Measurements from ENCODE around the gene LAIR2.
A peak's percentile ranks its signal among the peaks of the same experiment; 100 is the strongest.

The LAIR2 gene

DNA sequence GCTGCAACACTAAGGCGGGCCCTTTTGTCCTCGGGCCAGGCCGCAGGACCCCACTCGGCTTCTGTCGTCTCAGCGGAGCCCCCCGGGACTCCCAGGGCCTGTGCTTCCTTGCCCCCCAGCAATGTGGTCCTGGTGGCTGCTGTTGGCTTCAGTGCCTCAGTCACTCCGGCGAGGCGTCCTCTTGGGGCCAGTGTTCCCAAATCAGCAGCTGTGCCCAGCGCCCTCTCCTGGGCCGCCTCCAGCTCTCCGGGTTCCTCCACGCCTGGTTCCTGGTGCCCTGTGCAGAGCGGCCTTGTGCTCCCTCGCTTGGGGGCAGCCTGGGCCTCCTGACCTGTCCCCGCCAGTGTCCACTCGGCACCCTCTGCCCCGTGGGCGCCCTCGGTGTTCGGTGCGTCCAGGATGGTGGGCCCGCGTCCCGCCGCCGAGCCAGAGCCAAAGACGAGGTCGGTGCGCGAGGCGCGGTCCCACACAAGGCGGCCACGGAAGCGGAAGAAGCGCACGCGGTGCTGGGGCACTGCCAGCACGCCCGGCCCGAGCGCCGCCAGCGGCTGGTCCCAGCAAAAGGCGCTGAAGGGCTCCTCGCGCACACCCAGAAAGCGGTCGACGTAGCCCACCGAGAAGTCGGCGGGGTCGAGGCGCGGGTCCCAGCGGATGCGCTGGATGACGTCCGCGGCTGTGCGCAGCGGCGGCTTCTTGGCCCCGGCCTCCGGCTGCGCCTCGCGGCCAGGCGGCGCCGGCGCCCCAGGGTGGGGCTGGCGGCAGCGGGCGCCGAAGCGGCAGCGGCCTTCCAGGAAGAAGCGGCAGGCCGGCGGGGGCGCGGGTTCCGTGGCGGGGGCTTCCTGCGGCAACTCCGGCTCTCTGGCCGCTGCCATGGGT lies 39.7 kb upstream of the LAIR2 start:
- H3K36me3 ChIP-seq (ENCODE audit: low read length) = 0 out of 2 replicates have a peak, but pooled peaks cover 5% of the 10 kb centered on the region
- H2AFZ ChIP-seq (ENCODE audit: low read depth, low read length, severe bottlenecking) = peak overlapping the region; percentile 19
- H3K27me3 ChIP-seq (ENCODE audit: low read length) = no peaks in the 10 kb centered on the region
- no peaks in the 10 kb centered on the region for H3K79me2 ChIP-seq (ENCODE audit: insufficient read depth, low read length)
- TF ChIP-seq, protein P1, sequence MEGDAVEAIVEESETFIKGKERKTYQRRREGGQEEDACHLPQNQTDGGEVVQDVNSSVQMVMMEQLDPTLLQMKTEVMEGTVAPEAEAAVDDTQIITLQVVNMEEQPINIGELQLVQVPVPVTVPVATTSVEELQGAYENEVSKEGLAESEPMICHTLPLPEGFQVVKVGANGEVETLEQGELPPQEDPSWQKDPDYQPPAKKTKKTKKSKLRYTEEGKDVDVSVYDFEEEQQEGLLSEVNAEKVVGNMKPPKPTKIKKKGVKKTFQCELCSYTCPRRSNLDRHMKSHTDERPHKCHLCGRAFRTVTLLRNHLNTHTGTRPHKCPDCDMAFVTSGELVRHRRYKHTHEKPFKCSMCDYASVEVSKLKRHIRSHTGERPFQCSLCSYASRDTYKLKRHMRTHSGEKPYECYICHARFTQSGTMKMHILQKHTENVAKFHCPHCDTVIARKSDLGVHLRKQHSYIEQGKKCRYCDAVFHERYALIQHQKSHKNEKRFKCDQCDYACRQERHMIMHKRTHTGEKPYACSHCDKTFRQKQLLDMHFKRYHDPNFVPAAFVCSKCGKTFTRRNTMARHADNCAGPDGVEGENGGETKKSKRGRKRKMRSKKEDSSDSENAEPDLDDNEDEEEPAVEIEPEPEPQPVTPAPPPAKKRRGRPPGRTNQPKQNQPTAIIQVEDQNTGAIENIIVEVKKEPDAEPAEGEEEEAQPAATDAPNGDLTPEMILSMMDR (IDR thresholded peaks at IDR 0.05; ENCODE audit: insufficient read depth, low read length, poor library complexity, severe bottlenecking) = no peak
- no peak for TF ChIP-seq EZH2phosphoT487 (conservative IDR thresholded peaks at IDR 0.05; ENCODE audit: low read length)
- peak overlapping the region; percentile 48 for H3K4me3 ChIP-seq (ENCODE audit: insufficient read depth, low read length, poor library complexity, severe bottlenecking)
- H3K27ac ChIP-seq (ENCODE audit: low read depth, low read length) = peak overlapping the region; percentile 81
- H3K9me3 ChIP-seq (ENCODE audit: insufficient read depth, low read length) = no peaks in the 10 kb centered on the region
- peak overlapping the region; percentile 77 for H3K4me2 ChIP-seq (ENCODE audit: low read depth, low read length, poor library complexity, severe bottlenecking)
- H3F3A ChIP-seq (ENCODE audit: insufficient read depth) = peaks cover 24% of the 10 kb centered on the region; the same call in 1 of the 2 replicates
- H3K9me2 ChIP-seq (replicated peaks; ENCODE audit: insufficient read depth, low read length) = no peaks in the 10 kb centered on the region
- peak overlapping the region; percentile 57 for H3K9ac ChIP-seq (ENCODE audit: low read length)
- no peaks in the 10 kb centered on the region; the same call in 1 of the 2 replicates for H4K20me1 ChIP-seq (ENCODE audit: low read depth, low read length)

DNA sequence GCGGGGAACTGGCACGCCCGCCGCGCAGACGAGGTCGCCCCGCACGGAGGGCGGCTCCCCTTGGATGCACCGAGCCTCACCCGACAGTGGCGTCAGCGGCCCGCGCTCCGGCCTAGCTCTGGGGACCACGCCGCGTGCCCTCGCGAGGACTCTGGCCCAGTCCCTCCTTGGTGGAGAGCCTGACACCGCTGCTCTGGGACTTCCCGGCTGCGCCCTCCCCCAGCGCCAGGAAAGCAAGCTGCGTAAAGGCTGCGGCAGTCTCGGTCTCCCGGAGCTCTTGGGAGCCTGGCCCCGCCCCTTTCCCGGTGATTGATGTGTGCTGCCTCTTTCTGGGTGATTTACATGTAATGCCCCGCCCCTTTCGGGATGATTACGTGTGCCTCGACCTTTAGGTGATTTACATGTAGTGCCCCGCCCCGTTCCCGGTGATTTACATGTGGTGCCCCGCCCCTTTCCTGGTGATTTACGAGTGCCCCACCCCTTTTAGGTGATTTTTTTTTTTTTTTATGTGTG lies 39.0 kb upstream of the LAIR2 start, which contains the start of gene LENG9:
TSS of gene LENG9 (minus strand) at position 248 of the 513 bp plus-strand sequence. CDS start 252 bp downstream, outside the sequence.
- Histone ChIP-seq H2AFZ (ENCODE audit: low read depth, low read length, severe bottlenecking) (peak within 1 kb of the TSS; percentile 90), H3K4me3 (ENCODE audit: insufficient read depth, low read length, poor library complexity, severe bottlenecking) (peak within 1 kb of the TSS; percentile 66), H3K9me2 (replicated peaks; ENCODE audit: insufficient read depth, low read length) (no peaks in the 10 kb centered on the region), H3K79me2 (ENCODE audit: insufficient read depth, low read length) (no peaks in the 10 kb centered on the region), H3K27me3 (ENCODE audit: low read length) (no peaks in the 10 kb centered on the region), H3K9ac (ENCODE audit: low read length) (peak within 1 kb of the TSS; percentile 57), H4K20me1 (ENCODE audit: low read depth, low read length) (no peaks in the 10 kb centered on the region; the same call in 1 of the 2 replicates), H3K4me2 (ENCODE audit: low read depth, low read length, poor library complexity, severe bottlenecking) (peak within 1 kb of the TSS; percentile 77), H3K9me3 (ENCODE audit: insufficient read depth, low read length) (no peaks in the 10 kb centered on the region), H3F3A (ENCODE audit: insufficient read depth) (peaks cover 24% of the 10 kb centered on the region; the same call in 1 of the 2 replicates), H3K27ac (ENCODE audit: low read depth, low read length) (peak within 1 kb of the TSS; percentile 81), H3K36me3 (ENCODE audit: low read length) (0 out of 2 replicates have a peak, but pooled peaks cover 3% of the 10 kb centered on the region)
- no peak for TF ChIP-seq EZH2phosphoT487 (conservative IDR thresholded peaks at IDR 0.05; ENCODE audit: low read length)
- TF ChIP-seq, protein P1 (IDR thresholded peaks at IDR 0.05; ENCODE audit: insufficient read depth, low read length, poor library complexity, severe bottlenecking) = no peak

- Histone ChIP-seq H3K9ac (ENCODE audit: low read length) (peak overlapping the region; percentile 47), H3K27ac (ENCODE audit: low read depth, low read length) (peak overlapping the region; percentile 81), H3K36me3 (ENCODE audit: low read length) (no peaks in the 10 kb centered on the region), H3K79me2 (ENCODE audit: insufficient read depth, low read length) (no peaks in the 10 kb centered on the region), H2AFZ (ENCODE audit: low read depth, low read length, severe bottlenecking) (peak overlapping the region; percentile 90), H3K4me2 (ENCODE audit: low read depth, low read length, poor library complexity, severe bottlenecking) (peak overlapping the region; percentile 77), H3K9me2 (replicated peaks; ENCODE audit: insufficient read depth, low read length) (no peaks in the 10 kb centered on the region), H4K20me1 (ENCODE audit: low read depth, low read length) (no peaks in the 10 kb centered on the region; the same call in 1 of the 2 replicates), H3K9me3 (ENCODE audit: insufficient read depth, low read length) (no peaks in the 10 kb centered on the region), H3K4me3 (ENCODE audit: insufficient read depth, low read length, poor library complexity, severe bottlenecking) (peak overlapping the region; percentile 66), H3K27me3 (ENCODE audit: low read length) (no peaks in the 10 kb centered on the region), H3F3A (ENCODE audit: insufficient read depth) (peaks cover 24% of the 10 kb centered on the region; the same call in 1 of the 2 replicates)
- TF ChIP-seq, protein P1 (IDR thresholded peaks at IDR 0.05; ENCODE audit: insufficient read depth, low read length, poor library complexity, severe bottlenecking) = no peak
- no peak for TF ChIP-seq EZH2phosphoT487 (conservative IDR thresholded peaks at IDR 0.05; ENCODE audit: low read length)
Measured at GRCh38 chr19:54464044-54464629, 38.5 kb upstream of the LAIR2 start.
